SK-N-SH treated with all-trans-retinoic acid at 6 μM for 48 hours (cell line): ENCODE results near the gene GRAMD1B.

Source experiments
- ARNTL ChIP-seq: fragments of 450-650 bp; formaldehyde crosslinking; IDR thresholded peaks from 2 replicates; pipeline ENCODE4 v1.5.0; 2020; ENCODE audit warnings: low read depth, mild to moderate bottlenecking, moderate library complexity, borderline replicate concordance
- GLIS3 ChIP-seq: fragments of 250-450 bp; sonication (Bioruptor Pico); IDR thresholded peaks from 2 replicates; pipeline ENCODE4 v1.5.0; 2020; ENCODE audit warnings: mild to moderate bottlenecking, moderate library complexity
- ZFP30 ChIP-seq: fragments of 450-650 bp; formaldehyde crosslinking; IDR thresholded peaks from 2 replicates; pipeline ENCODE4 v1.5.0; 2022; ENCODE audit warnings: mild to moderate bottlenecking, moderate library complexity
- TF ChIP-seq, protein P1 (sequence below): fragments of 250-450 bp; sonication (Bioruptor Pico); IDR thresholded peaks from 2 replicates; pipeline ENCODE4 v1.5.1; 2020; ENCODE audit warnings: low read depth, mild to moderate bottlenecking, moderate library complexity

DNA sequence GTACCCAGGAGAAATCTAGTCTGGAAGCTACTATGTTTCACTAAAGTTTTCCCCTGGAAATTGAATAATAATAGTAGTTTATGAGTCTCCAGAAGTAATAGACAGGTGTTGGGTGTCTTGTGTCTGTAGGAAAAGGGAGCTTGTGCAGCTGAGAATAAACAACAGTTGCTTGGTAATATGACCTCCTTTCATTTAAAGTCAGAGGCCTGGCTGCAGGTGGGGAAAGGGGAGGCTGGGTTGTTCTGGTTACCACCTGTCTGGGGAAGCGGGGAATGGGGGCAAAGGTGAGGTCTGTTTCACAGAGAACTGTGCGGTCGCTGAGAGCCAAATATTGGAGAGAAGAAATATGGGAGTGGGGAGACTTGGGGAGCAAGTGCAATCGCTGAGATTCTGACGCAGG, 3.3 kb upstream of the GRAMD1B start:
- no peak for TF ChIP-seq GLIS3 (CRISPR knock-in tag)
- TF ChIP-seq, protein P1, sequence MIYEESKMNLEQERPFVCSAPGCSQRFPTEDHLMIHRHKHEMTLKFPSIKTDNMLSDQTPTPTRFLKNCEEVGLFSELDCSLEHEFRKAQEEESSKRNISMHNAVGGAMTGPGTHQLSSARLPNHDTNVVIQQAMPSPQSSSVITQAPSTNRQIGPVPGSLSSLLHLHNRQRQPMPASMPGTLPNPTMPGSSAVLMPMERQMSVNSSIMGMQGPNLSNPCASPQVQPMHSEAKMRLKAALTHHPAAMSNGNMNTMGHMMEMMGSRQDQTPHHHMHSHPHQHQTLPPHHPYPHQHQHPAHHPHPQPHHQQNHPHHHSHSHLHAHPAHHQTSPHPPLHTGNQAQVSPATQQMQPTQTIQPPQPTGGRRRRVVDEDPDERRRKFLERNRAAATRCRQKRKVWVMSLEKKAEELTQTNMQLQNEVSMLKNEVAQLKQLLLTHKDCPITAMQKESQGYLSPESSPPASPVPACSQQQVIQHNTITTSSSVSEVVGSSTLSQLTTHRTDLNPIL (CRISPR knock-in tag): no peak
- no peak for TF ChIP-seq ARNTL (CRISPR knock-in tag)
- no peak for TF ChIP-seq ZFP30 (CRISPR knock-in tag)
